ENCODE measurements around the gene SAGE1. TPM values are rescaled to one million over a fixed set of nuclear protein-coding genes. Genes with fewer than 3 reads are reported as not detected.
"Not testable (repeated sequence)": the region's sequence is repeated elsewhere in the genome, so short reads cannot be mapped to it uniquely, and the experiment has no call there.

SAGE1 gene
- total RNA-seq, 6 donors from 2014 or later: 0.10 TPM; not detected in 5

DNA sequence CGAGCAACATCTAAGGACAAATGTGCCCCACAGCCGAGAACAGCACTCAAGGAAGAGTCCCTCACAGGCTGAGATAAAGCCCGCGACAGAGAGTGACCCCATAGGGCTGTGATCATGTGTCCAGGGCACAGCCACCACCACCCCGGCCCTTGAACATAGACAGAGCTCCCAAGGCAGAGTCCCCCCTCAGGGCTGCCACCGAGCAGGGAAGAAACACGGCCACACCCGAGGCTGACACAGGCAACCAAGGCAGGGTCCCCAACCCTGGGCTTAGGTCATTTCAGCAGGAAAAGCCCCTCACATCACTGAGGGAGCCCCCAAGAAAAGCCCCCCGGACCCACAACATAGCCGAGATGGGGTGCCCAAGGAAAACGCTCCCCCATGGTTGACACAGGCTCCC is 735 bp upstream of the SAGE1 start:
- Histone ChIP-seq H3K9me3 (no peaks in the 10 kb centered on the region), H3K36me3 (no peaks in the 10 kb centered on the region), H3K27me3 (no peaks in the 10 kb centered on the region), H3K4me1 (no peaks in the 10 kb centered on the region), H3K27ac (no peak overlapping the region), H3K4me3 (no peak overlapping the region)
- TF ChIP-seq, protein P1, sequence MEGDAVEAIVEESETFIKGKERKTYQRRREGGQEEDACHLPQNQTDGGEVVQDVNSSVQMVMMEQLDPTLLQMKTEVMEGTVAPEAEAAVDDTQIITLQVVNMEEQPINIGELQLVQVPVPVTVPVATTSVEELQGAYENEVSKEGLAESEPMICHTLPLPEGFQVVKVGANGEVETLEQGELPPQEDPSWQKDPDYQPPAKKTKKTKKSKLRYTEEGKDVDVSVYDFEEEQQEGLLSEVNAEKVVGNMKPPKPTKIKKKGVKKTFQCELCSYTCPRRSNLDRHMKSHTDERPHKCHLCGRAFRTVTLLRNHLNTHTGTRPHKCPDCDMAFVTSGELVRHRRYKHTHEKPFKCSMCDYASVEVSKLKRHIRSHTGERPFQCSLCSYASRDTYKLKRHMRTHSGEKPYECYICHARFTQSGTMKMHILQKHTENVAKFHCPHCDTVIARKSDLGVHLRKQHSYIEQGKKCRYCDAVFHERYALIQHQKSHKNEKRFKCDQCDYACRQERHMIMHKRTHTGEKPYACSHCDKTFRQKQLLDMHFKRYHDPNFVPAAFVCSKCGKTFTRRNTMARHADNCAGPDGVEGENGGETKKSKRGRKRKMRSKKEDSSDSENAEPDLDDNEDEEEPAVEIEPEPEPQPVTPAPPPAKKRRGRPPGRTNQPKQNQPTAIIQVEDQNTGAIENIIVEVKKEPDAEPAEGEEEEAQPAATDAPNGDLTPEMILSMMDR (IDR thresholded peaks at IDR 0.05): no peak
- TF ChIP-seq POLR2A (IDR thresholded peaks at IDR 0.05): no peak
- no peak for TF ChIP-seq POLR2AphosphoS5 (IDR thresholded peaks at IDR 0.05)
- no peak for TF ChIP-seq EP300 (IDR thresholded peaks at IDR 0.05)
- DNase-seq: no peak
- no peak for ATAC-seq (ENCODE audit: low FRiP score in 2 of 2)
- 94 to 96% methylated on average over 4 to 11 of the region's 11 CpGs for WGBS, 2 donors

DNA sequence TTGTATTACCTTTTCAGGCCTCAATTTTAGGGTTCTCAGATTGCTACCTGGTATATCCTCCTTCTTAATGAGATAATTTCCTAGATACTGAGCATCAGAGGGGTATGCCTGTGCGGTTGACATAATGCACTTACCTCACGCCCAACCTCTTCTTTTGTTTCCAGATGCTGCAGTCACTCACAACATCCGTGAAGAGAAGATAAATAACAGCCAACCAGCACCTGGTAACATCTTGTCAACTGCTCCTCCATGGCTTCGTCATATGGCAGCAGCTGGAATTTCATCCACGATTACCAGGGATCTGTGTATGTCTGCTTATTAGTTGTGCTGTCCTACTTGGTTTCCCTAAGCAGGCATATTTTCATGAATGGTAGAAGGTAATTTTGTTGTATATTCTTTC is 16.7 kb downstream of the SAGE1 start:
- no peaks in the 10 kb centered on the region for H3K4me1 ChIP-seq
- H3K27me3 ChIP-seq: no peaks in the 10 kb centered on the region
- no peak overlapping the region for H3K27ac ChIP-seq
- 78 to 92% methylated on average over 5 of the region's 5 CpGs for WGBS, 2 donors
- H3K36me3 ChIP-seq: no peaks in the 10 kb centered on the region
- H3K4me3 ChIP-seq: no peak overlapping the region
- DNase-seq (no peak), ATAC-seq (ENCODE audit: low FRiP score in 2 of 2) (no peak)
- no peaks in the 10 kb centered on the region for H3K9me3 ChIP-seq
- TF ChIP-seq POLR2A (IDR thresholded peaks at IDR 0.05) (no peak), EP300 (IDR thresholded peaks at IDR 0.05) (no peak)

DNA sequence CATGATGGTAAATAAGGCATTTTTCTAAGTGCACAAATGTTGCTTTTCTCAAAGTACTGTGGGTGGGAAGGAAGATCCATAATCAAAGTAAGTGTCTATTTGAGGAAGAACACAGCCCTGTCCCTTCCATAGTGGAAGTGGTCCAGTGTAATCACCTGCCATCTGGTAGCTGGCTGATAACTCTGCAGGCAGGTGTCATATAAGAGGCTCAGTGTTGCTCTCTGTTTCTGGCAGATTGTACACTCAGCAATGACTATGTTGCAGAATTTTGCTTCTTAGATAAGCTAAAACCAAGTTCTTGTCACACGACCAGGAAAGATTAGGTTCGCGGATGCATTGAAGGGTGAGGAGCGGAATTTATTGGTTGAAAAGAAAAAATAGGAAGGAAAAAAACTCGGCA is 20.9 kb downstream of the SAGE1 start:
- Histone ChIP-seq H3K27me3 (no peaks in the 10 kb centered on the region), H3K36me3 (no peaks in the 10 kb centered on the region), H3K4me3 (no peak overlapping the region), H3K27ac (no peak overlapping the region), H3K4me1 (no peaks in the 10 kb centered on the region), H3K9me3 (no peaks in the 10 kb centered on the region)
- 74 to 91% methylated on average over 5 of the region's 5 CpGs for WGBS, 2 donors
- TF ChIP-seq, protein P1 (IDR thresholded peaks at IDR 0.05): no peak
- TF ChIP-seq EP300 (IDR thresholded peaks at IDR 0.05) (no peak), POLR2AphosphoS5 (IDR thresholded peaks at IDR 0.05) (no peak)
- DNase-seq (no peak), ATAC-seq (ENCODE audit: low FRiP score in 2 of 2) (no peak)

DNA sequence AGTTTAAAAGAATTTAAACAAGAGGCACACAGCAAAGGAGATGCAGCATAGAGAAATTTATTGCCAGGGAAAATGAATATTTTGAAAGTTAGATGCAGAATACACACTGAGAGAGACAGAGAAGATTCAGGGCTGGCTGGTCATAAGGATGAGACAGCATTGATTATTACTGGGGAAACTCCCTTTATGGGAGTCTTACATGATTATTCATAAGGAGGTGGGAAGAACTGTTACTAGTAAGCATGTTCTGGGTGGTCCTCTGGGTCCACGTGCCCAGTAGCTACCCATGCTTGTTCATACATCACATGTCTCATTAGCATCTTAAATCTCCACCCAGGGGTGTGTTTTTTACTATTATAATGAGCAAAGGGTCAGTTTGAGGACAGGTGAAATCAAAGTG is 27.0 kb downstream of the SAGE1 start:
- not testable (repeated sequence) for H3K27me3 ChIP-seq; H3K9me3 ChIP-seq; H3K4me1 ChIP-seq; H3K27ac ChIP-seq; H3K4me3 ChIP-seq; DNase-seq; ATAC-seq (ENCODE audit: low FRiP score in 2 of 2); H3K36me3 ChIP-seq
- 40 to 71% methylated on average over 1 of the region's 1 CpG for WGBS, 2 donors

DNA sequence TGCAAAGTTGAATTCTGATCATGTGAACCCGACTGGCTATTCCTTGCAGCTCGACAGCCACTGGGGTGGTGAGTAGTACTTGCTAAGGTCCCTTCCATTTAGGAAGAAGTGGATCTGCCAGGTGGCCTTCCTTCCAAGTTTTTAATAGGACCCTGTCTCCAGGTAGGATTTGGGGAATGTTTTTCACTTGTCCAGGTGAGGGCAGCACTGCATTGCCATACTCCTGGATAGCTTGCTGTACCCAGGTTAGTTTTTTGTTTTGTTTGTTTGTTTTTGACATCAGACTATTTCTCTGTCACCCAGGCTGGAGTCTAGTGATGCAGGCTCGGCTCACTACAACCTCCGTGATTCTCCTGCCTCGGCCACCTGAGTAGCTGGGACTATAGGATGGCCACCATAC is 29.8 kb downstream of the SAGE1 start:
- Histone ChIP-seq H3K4me3 (no peak overlapping the region), H3K27ac (no peak overlapping the region), H3K27me3 (no peaks in the 10 kb centered on the region), H3K4me1 (no peaks in the 10 kb centered on the region), H3K36me3 (no peaks in the 10 kb centered on the region), H3K9me3 (no peaks in the 10 kb centered on the region)
- ATAC-seq (ENCODE audit: low FRiP score in 2 of 2) (no peak), DNase-seq (no peak)
- no peak for TF ChIP-seq POLR2AphosphoS5 (IDR thresholded peaks at IDR 0.05)
- TF ChIP-seq, protein P1 (IDR thresholded peaks at IDR 0.05): no peak
- no peak for TF ChIP-seq EP300 (IDR thresholded peaks at IDR 0.05)
- WGBS, 2 donors: 61 to 66% methylated on average over 5 of the region's 5 CpGs

DNA sequence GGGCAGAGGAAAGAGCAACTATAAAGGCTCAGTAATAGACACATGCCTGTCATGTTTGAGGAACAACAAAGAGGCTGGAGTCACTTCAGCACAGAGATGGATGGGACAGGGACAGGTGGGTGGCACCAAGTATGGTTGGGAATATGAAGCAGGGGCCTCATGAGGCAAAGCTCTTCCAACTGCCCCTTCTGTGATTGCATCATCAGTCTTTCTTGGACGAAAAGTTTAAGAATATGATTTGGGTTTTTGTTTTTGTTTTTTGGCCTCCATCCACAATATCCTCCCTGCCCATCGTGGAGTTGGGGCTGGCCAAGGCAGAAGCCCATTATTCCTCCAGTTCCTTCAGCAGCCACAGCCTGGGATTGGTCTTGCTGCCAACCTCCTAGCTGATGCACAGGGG is 34.4 kb downstream of the SAGE1 start:
- no peaks in the 10 kb centered on the region for H3K9me3 ChIP-seq
- no peak overlapping the region for H3K27ac ChIP-seq
- H3K4me3 ChIP-seq: no peak overlapping the region
- no peak for TF ChIP-seq POLR2AphosphoS5 (IDR thresholded peaks at IDR 0.05)
- no peak for DNase-seq
- no peaks in the 10 kb centered on the region for H3K4me1 ChIP-seq
- no peaks in the 10 kb centered on the region for H3K36me3 ChIP-seq
- H3K27me3 ChIP-seq: no peaks in the 10 kb centered on the region
- ATAC-seq (ENCODE audit: low FRiP score in 2 of 2): no peak
- WGBS, 2 donors: 41 to 50% methylated on average over 2 of the region's 2 CpGs

Data from upper lobe of left lung (tissue), 6 donors.